T1000 (cell line): Measurements from ENCODE around the gene STXBP5.

ENCODE experiments used
- DNase-seq: peaks from one replicate; lab custom pipeline; 2025; ENCODE audit warnings: mixed read lengths; lab: John Stamatoyannopoulos, UW

STXBP5 gene

DNA sequence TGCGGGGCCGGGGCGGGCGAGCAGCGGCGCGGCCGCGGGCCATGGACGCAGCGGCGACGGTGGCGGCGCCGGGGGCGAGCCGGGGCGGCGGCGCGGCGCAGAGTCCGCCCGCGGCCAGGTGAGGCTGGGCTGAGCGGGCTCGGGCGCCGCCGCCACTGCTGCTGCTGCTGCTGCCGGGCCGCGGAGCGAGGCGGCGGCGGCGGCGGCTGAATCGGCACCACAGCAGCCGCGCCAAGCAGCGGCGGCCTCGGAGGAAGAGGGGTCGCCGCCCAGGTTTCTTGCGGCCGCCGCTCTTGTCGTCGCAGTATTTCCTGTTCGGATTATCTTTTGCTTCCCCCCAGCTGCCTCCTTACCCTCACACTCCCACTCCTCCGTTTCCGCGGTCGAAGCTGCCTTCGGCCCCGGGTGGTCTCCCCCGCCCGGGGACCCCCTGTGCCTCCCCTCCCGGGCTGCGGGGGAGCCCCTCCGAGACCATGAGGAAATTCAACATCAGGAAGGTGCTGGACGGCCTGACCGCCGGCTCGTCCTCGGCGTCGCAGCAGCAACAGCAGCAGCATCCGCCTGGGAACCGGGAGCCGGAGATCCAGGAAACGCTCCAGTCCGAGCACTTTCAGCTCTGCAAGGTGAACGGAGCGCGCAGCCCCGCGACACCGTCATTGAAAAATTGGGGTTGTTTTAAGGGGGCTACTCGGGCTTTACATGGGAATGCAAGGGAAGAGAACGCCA, at the start of gene STXBP5:
Gene STXBP5 (plus strand): TSS at position 358 of the 726 bp plus-strand sequence. CDS start 116 bp downstream, at position 474.
- no peak for DNase-seq

DNA sequence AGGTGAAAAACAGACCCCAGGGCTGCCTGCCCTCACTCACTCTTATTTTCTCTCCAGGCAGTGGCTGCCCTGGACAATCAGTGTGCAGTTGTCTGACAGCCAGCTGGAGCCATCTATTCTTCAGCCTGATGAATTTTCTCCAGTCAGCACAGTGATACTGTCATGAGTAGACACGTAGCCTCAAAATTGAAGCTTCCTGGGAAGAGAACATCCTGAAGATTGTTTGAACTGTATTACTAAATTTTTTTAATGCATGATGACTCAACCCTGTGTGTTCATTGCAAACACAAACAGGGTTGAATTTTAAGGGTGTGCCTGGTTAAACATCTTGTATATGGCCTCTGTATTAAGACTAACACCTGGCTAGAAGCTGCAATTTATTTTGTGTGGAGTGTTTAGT, 49.8 kb upstream of the STXBP5 start:
- DNase-seq = no peak

DNA sequence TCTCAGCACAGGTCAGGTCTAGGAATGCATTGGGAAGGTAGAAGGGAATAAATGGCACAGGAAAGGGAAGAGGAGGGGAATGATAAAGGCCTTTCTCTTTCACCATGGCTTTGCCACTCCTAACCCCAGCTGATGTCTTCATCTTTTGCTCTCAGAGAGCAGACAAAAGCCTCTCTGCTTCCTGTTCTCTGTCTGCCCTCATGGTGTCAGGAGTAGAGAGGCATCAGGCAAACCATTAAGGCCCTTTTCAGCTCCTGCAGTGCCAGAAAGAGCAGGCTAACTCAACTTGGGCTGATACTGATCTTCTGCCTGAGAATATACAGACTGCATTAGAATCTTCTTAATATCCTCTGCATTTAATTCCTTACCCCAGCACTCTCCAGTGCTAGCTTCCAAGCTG, 48.0 kb upstream of the STXBP5 start:
- DNase-seq = no peak

DNA sequence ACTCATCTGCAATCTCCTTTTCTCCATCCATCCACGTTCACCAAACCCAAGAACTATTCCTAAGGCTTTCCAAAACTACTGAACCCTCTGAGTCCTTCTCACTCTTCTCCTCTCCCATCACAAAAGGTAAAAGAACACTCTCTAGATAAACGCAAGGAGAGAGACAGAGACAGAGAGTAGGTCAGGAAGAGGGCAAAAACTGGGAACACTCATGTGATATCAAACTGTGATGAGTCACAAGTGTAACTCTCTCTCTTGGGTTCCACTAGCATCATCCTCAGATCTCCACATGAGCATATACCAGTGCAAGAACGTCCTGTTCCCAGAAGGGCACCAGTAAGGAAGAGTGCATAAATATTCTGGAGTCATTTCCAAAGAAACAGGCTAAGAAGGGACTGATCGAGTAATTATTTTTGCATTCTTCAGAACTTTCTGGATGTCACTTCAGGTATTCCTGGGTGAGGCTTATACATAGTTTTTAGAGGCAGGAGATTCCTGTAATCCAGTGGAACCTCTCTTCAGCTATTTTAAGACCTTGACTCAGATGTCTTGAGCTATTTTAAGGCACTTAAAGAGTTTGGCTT, 47.3 kb upstream of the STXBP5 start:
- DNase-seq = no peak

DNA sequence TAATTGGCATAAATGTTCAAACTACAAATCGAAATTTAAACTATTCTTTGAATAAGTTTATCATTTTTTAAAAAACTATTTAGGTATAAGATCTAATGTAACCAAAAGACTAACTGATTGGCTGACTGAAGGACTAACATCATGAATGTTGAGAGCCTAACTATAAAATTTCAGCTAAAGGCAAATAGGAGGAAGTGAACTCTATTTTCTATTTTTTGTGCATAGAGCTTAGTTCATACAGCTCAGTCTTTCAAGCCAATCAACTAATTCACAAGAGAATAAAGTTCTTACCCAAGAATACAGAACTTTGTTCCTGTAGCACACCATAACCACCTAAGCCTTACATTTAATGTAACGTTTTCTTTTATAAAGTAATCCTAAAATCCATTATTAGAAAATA, 46.3 kb upstream of the STXBP5 start:
- DNase-seq = no peak

DNA sequence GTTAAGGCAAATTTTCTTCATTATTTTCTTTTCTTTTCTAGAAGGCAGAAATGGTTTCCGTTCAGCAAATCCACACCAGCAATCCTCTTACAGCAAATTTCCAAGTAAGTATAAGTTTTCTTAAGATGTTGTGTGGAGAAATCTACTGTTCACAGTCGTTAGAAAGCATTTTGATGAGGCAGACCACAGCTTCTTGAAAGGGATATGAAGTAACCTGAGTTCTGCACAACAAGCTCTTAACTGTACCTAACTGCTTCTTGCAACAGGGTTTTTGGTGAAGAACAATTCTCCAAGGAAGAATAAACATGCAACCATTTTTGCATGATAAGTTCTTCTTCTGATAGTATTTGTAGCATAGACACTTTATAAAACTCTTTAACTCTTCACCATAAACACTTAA, 45.3 kb upstream of the STXBP5 start:
- DNase-seq = no peak

DNA sequence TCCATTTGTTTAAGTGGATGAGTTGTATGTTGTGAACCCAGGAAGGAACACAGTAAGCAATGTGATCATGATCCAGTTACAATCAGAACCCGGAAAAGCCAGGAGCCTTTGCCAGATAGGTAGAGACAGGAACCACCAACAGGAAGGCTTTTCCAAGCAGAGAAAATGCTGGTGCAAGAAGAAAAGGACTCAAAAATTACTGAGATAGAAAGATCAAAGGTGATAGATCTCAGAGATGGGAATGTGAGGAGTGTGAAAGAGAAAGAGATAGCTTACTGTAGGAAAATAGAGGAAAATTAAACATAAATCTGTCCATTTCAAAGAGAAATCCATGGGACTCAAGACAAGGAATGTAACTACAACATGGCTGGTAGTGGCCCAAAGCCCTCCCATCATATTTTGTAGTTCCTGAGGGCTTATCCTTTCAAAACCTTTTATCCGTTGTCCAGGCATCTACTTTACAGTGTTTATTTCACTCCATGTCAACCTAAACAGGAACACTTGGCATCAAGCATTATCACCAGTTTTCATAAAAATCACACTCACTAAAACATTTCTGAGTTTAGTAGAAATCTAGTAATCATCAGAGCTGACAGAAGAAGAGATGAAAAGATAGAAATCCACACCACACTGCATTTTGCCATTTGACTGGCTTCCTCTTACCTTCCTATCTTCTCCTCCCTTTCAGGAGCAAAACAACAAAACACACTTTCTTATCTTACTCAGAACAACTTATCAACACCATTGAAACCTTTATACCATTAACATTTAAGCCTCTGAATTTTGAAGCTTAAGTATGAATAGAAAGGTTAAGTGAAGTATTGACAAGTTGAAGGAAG, 44.5 kb upstream of the STXBP5 start:
- DNase-seq = no peak

DNA sequence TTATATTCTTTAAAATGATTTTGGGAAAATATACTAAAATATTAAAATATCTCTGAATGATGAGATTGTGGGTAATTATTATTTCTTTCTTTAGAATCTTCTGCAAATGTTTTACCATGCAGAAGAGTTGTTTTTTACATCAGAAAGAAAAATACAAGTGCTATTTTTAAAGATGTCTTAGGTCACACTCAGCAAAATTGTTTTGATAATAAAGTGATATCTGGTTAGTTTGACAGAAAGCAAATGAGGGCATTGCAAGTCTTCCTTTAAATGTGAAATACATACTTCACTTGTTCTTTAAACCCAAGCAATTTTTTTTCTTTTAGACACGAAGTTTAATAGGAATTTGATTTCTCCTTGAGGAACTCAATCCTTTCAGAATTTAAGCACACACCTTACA, 43.6 kb upstream of the STXBP5 start:
- DNase-seq = no peak

DNA sequence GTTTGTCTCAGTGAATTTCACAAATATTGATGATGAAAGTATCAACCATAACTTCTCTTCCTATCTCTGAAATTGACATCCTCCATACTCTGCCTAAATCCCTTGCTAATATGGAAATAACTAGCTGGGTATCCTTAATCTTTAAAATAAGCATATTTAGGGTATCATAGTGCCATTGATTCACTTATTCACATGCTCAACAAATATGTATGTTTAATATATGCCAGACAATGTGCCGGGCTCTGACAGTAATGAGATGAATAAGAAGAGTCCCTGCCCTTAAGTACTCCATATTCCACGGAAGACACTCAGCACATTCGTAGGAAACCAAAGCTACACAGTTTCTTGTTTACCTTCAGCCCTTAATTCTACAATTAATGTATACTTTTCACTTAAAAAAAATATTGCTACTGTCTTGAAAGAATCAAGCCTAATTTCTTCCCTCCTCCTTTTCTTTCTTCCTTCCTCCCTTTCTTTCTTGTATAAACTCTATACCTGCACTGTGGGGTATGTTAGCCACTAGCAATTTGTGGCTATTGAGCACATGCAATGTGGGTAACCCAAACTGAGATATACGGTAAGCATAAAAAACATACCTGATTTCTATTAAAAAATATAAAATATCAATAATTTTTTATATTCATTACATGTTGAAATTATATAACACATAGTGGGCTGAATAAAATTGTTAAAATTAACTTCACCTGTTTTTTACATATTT, 42.8 kb upstream of the STXBP5 start:
- no peak for DNase-seq

DNA sequence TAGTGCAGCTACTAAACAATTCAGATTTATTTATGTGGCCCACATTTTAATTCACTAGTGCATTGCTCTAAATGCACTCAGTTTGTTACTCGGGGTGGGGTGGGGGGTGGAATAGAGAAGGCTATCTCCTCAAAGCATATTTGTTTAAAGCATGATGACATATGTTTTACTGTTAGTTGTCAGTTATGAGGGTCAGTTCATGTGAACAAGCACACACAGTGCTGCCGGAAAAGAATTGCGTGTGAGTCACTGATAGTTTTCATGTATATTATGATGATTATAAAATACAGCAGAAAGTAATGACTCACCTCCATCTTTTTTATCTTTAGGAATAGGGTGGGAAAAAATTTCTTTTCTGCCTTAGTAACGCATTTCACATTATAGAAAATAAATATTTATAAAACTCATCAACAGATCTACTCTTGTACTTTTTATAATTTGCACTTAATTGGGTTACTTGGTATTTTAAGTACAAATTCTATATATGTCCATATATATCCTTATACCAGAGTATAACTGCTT, 42.2 kb upstream of the STXBP5 start:
- DNase-seq = no peak

DNA sequence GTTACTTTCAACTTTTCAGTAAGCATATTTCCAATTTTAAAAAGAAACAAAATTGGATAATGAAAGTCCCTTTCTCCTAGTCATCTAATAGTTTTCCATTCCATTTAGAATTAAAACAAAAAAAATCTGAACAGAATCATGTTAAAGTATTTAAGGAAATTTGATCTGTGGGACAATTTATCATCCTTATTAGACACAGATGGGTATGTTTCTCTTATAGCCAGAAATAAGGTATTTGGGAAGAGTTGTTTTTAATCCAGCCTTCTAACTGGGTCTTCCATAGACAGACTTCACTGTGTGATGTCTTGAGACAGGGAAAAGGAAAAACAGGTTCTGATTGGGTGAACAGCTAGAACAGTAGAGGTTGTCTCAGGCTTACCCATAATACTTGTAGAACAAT, 39.5 kb upstream of the STXBP5 start:
- DNase-seq = no peak

DNA sequence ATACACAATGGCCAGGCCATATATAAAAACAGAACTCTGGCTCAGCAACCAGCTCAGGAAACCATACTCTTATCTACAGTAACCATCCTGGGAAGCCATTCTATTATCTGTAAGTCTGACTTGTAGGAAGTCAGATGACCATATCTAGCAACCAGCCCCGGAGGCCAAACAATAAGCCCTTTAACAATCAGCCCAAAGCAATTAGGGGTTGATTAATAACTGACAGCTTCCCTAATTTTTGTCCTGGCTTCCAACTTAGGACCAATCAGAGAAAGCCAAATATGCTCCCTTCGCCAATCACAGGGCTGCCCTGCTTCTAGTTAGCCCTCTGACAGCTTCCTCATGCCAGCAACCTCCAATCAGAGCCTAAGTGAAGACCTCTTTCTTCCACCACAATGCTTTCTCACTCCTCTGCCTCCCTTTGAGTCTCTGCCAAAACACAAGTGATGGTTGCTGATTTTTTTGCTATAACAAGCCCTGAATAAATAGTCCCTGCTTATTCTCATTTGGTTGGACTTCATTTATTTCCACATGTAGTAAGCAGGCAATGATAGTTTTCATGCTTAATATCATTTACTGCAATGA, 37.8 kb upstream of the STXBP5 start:
- no peak for DNase-seq

DNA sequence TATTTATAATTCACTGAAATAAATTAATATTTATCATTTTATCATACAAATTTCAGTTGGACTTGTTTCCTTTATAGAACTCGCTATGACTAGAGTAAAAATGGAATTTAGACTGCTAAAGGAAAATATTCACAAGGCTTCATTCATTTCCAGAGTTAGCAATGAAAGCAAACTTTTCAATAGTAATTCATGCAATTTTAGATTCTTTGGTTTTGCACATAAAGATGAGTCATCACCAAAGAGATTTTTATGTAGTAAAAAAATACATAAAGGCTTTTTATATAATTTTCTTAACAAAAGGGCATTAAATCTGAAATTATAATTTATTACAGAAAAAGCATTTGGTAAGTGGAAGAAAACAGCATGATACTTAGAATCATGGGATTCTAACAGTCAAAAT, 37.2 kb upstream of the STXBP5 start:
- no peak for DNase-seq

DNA sequence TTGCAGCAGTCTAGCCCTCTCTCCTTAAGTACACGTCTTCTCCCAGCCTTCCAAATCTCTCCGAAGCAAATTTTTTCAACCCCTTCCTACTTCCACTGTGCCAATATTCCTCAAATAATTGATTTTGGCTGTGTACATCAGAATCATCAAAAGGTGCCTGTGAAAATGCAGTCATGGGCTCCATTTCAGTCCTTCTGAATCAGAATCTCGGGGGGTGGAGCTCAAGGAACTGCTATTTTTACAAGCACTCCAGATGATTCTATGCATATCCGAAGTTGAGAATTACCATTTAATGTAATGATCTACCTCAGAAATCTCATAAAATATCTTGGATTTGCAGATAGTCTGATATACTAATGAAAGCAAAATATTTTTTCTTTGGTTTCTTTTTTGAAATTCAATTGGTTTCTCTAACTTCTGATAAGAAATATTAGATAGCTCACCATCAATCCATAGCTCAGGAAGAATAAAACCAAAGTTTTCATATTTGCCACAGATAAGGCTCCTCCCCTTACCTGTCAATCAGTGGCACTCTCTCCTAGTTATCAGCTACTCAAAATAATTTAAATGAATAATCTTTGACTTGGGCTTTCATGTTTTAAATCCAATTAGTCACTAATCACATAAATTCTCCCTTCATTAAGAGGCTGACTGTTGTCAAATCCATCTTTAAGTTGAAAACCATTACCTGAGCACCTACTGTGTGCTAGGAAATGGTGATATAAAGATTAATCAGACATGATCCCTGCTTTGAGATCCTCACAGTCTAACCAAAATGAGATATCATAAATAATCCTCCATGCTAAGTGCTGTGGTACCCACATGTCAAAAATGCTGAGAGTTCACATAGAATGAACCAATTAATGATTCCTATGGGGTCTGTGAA, 36.4 kb upstream of the STXBP5 start:
- no peak for DNase-seq

DNA sequence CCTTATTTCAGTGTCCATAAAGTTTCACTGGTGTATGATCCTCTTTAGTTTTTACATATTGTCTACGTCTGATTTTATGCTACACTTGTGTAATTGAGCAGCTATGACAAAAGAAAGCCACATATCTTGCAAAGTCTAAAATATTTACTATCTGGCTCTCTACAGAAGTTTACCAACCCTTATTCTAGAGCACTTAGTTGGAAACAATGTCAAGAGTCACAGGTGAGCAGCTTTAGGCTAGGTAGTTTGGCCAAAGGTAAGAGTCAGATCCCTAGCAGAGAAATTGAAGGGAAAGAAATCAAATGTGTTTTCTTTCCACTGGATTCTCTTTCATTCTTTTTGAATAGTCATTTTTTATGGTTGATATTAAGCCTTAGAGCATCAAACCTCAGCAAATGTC, 34.7 kb upstream of the STXBP5 start:
- DNase-seq = no peak

DNA sequence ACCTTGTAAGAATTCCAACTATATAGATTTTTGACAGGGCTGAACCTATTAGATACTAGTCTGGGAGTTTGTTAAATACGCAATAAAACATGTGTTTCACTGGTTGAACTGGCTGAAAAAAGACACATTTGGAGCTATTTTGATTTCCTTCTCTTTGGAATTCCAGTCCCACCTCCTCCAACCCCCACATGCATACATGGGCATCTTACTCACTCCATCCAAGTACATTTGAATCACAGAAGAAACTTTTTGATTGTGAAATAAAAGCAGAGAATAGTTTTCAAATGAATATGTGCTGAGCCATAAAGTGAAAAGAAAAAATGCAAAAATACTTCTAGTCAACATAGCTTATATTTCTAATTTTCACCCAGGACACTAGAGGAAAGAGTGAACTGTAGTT, 33.9 kb upstream of the STXBP5 start:
- DNase-seq = no peak

DNA sequence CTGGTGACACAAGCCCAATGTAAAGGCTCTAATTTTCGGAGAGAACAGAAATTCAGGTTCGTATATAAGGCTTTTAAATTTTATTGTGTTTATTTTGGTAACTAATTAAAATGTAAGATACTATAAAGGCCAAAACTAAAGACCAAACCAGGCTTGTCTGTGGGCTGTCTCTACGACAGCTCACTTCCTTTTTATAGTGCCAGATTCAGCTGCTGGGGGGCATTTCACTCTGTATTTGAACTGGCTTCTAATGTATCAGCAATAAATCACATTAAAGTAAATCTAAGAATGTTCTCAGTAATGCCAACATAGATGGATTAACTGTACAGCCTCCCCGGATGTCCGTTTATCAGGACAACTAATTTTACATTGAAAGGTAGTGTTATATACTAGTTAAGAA, 31.1 kb upstream of the STXBP5 start:
- DNase-seq = no peak

DNA sequence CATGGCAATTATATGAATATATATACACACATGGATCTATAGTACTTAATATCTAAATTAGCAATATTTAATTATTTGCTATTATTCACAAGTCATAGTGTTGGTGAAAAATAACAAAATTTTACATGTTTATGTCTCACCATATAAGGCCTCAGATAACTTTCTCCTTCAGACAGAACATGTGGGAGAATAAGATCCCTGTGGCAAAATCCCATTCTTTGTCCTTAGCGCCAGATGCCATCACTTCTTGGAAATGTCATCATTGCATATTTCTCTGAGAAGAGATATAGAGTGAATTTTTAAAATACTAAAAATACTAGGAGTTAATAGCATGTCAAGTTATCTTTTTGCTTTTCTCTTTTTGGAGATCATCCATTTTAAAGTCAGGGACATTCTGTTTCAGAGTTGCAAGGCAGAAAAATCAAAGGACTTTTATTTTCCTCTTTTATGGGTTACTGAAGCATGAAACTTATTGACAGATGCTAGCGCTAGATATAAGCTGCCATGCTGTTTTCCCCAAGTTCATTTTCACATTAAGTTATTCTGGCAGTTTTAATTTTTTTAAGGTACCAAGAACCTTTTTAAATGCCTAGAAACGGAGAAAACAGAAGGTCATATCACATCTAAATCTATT, 30.4 kb upstream of the STXBP5 start:
- no peak for DNase-seq

DNA sequence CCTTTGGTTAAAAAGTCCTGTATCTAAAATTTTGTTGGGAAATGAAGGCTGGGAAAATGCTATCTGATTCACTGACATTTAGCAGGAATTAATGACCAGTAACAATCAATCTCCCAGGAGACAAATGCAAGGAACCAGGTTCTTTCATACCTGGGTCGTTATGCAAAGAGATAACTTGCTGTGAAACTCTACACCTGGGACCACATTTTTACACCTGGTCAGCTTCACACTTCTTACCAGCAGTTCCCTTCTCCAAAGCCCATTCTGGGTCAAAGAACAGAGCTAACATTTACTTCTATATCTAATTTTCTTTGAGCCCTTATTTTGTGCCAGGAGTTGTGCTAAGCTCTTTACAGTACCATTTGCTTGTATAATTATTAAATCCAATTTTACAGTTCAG, 27.4 kb upstream of the STXBP5 start:
- DNase-seq = no peak

DNA sequence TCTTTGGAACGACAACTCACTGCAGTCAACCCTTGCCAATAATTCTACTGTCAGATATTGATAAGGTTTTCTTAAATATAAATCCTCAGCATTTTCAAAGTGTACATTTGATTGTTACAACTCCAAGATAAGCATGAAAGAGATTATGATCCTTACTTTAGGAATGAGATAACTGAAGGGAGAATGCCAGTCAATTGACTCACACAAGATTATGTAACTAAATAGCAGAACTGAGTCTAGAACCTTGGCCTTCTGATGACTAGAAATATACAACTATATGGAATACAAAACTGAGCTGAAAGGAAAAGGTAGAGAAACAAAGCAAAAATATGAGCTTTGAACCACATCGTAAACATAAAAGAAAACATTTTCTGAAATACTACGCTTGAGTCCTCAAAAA, 26.9 kb upstream of the STXBP5 start:
- no peak for DNase-seq
